Measurements from ENCODE around the gene C1orf35.

C1orf35 gene

GRCh38 chr1:228093050-228093906, 9.8 kb downstream of the C1orf35 start:
- no peak for DNase-seq

DNA sequence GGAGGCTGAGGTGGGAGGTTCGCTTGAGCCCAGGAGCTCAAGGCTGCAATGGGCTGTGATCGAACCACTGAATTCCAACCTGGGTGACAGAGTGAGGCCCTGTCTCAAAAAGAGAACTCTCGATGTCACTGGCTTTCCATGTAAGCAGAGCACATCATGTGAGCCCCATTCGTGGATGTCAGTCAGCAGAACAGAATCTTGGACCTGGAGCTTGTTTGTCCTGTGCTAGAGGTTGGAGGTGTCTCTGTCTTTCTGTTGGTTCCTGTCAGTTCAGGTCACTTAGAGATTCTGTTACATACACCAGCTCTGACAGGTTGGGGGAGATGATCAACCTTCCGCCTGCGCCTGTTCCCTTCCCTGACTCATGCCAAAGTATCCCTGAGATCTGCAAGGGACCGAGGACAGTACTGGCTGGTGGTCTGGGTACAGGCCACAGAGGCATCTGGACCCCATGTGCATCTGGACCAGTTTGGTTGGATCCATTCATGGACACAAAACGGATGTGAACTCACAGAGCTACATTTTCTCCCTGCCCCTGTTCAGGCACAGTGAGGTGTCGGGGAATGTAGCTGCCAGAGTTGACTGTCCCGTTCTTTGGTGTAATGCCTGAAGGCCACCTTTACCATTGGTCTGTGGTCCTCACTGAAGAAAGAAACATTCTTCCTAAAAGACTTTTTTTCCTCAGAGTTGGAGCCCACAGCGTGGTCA, 10.6 kb downstream of the C1orf35 start:
- no peak for DNase-seq

DNA sequence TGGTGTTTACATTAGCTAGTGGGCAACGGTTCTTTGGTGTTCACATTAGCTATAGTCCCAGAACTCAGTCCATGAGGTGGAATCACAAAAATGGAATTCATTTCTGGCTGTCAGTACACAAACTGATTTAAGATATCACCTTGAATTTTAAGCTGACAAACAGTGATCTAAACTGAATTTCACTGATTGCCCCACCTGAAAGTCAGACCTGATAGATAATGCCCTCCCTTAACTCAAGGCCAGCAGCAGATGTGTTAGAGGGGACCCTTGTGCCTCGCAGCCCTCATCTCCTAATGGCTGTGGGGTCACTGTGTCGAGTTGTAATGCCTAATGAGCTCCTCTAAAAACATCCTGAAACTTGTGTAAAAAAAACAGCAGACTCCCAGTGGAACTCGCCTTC, 12.0 kb downstream of the C1orf35 start:
- no peak for DNase-seq

- DNase-seq, result no peak
These were observed 12.5 kb downstream of the C1orf35 start for GRCh38 chr1:228090613-228091081.

DNA sequence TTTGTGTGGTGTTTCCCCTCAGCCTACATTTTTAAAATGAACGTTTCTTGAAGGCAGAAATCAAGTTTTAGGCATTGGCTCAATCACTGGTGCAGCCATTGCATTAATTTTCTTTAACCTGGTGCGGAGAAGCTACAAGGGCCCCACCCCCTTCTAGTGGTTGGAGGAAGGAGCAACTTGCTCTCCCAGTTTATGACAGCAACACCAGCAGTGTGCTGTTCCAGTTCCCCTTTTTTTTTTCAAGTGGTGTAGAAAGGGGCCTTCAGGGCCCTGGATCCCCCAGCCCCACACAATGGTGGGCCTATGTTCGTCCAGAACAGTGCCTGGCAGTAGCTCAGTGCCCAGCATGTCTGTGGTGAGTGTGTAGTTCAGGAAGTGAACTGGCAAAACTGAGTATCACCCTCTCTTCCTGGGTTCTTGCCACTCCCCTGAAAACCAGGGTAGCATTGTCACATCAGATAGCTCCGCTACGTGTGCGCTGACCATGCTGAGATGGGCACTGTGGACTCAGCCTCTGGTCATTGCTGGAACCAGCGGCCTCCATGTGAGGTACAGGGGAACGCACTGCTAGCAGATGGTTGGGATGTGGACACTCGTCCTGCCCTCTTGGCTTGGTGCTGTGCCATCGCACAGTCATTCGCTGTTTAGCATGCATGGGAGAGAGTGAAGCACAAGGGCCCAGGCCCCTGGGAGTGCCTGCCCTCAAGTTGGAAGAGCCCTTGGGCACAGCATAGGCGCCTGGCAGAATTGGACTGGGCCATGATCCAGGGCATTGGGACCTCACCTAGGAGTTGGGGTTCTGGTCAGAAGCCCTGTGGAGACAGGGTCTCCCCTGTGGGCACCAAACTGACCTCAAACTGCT, 13.4 kb downstream of the C1orf35 start:
- DNase-seq, result no peak

GRCh38 chr1:228088586-228089498, 14.3 kb downstream of the C1orf35 start:
- DNase-seq, result no peak

DNA sequence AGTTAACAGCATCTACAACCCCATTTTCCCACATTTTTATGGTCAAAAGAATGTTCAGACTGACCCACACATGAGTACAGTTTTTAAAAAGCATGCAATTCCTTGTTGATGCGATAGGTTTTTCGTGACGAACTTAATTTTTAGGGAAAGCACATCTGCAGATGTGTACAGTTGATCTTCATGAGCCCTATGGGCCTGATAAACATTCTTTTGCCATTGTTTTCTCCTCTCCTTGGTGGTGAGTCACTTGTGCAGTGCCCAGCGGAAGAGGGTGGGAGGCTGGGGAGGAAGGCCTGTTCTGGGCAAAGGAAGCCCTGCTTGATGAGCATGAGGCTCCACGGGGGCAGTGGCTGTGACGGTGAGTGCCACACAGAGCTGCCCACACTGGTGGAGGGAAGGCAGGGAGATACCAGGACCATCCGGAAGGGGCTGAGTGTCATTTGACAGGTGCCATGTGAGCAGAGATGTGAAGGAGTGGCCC, 15.3 kb downstream of the C1orf35 start:
- peak; percentile 76 for DNase-seq

DNA sequence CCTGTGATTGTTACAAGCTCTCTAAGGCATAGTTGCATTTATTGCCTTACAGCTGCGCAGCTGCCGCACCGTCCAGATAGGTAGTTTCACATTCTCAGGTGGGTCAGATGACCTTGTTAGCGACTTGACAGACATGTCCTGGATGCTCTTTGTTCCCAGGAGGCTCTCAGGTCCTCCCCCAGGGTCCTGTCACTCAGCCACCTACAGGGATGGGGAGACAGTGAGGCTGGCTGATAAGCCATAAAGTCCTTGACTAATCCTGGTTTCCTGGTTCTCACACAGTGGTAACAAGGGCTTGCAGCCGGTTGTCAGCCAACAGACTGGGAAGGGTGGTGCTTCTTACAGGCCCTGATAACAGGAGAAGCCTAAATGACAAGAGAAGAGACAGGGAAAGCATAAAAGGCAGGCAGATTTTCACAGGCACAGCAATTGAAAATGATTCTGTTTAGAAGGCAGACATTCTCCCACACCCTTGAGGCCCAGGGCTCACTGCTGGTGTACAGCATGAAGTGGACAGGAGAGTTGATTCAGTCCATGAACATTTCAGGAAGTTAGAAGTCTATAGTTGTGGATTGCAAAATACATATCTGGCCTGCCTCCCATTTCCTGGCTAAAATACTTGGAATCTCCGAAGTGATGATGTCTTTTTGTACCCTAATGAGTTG, 17.7 kb downstream of the C1orf35 start:
- DNase-seq, result peak; percentile 73

GRCh38 chr1:228084797-228085196, 18.3 kb downstream of the C1orf35 start:
- DNase-seq, result no peak

DNA sequence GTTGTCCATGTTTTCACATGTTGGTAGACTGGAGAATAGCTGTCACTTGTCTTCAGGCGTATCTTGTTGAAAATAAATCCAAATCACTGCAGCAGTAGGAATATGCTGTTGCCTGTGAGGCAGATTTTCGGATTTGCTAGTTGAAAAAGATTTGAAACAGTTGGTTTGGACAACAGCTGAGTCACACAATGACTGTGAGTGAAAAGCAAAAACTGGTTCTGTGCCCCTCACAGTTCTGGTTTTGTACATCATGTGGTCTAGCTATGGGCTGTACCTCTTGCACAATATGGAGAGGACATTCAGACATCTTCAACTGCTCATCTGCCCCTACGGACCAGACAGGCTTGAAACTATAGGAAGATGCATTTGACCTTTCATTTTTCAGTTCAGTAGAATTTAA, 18.8 kb downstream of the C1orf35 start:
- peak; percentile 58 for DNase-seq

GRCh38 chr1:228083871-228084278, 19.2 kb downstream of the C1orf35 start:
- peak; percentile 20 for DNase-seq

- peak; percentile 48 for DNase-seq
These were observed 19.9 kb downstream of the C1orf35 start for GRCh38 chr1:228082918-228083870.

DNA sequence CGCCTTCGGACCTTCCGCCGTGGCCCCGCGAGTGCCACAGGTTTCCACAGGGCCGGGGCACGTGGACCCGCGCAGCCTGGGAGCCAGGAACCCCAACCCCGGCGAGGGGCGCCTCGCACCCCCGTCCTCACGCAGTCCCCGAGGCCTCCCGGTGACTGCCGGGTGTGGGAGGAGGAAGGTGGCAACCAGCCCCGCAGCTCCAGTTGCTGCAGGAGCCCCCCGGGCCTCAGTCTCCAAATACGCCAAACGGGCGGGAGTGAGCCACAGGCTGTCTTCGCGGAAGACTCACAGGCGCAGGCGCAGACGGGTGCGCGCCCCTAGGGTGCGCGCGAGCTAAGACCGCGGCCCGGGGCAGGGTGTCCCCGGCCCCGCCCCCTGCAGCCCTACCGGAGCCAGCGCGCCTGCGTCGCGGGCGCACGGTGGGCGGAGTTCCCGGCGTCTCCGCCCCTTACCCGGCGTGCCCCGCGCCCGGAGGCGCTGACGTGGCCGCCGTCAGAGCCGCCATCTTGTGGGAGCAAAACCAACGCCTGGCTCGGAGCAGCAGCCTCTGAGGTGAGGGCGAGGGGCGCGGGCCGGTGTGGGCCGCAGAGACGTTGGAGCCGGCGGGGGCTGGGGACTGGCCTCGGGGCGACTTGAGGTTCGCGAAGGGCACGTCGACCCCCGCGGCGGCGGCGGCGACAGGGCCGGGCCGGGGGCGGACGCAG, 20.8 kb downstream of the C1orf35 start, which contains the start of gene ARF1:
Gene ARF1, plus strand, starts transcription at position 495 of the 704 bp plus-strand sequence. CDS start 14,407 bp downstream, outside the sequence.
- DNase-seq, result peak; percentile 91

GRCh38 chr1:228081578-228082213, 21.4 kb downstream of the C1orf35 start:
- DNase-seq, result no peak

- DNase-seq, result no peak
These were observed 22.0 kb downstream of the C1orf35 start for GRCh38 chr1:228081144-228081543.

DNA sequence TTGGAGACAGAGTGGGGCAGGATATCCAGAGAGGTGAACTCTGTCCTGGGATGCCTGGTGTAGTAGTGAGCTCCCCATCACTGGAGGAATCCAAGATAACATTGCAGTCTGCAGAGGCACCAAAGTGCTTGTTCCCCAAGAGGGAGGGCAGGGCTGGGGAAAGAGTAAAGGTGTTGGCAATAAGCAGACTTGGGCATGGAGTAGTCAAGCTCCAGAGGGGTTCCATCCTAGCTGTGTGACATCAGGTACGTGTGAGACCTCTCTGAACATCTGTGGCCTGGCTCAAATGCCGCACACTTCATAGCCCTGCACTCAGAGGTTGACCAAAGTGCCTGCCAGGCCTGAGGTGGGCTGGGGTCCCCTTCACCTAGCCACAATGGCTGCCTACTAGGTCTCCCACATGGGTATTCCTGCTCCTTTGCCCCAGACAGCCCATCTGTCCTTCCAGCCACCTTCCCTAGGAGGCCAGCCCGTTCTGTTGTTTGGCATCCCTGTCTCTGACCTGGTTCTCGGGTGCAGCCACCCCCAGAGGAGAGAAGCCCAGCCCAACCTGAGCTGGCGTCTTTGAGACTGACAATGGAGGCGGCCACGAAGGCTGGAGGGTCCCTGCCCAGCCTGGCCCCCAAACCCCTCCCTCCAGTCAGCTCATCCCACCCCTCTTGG, 23.4 kb downstream of the C1orf35 start:
- no peak for DNase-seq

DNA sequence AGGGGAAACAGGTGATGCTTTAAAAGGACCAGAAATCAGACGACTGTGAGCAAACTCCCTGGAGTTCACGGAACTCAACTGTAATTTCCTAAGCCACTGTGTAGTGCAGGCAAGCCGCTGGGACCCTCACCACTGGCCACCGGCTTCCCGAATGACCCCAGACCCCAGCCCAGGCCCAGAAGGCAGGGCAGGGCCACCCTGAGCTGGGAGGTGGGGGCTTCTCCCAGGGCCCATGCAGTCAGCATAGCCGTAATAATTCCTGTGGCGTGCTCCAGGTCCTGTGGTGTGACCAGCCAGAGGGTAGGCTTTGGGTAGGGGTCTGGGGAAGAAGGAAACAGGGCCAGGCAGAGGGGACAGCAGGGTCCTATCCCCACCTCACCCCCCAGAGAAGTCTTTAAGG, 24.1 kb downstream of the C1orf35 start:
- no peak for DNase-seq
